GM10248 (cell line): ENCODE measurements around the gene DDX52.

ENCODE experiments used
- CTCF ChIA-PET: fragments of 300-600 bp; sonication (Branson Sonifier 250); formaldehyde crosslinking; extraction: SDS; loops from one replicate; lab custom pipeline; 2021; ENCODE audit warnings: antibody characterized with exemption; lab: Yijun Ruan, JAX
- POLR2A ChIA-PET: fragments of 350-650 bp; sonication (Branson Sonifier 250); formaldehyde crosslinking; extraction: SDS; loops from one replicate; lab custom pipeline; 2020; ENCODE audit warnings: antibody characterized with exemption; lab: Yijun Ruan, JAX
- DNase-seq: peaks from one replicate; pipeline ENCODE4 v3.0.0; 2012; ENCODE audit errors: extremely low spot score
- TF ChIP-seq, protein P1 (sequence below): IDR thresholded peaks from 2 replicates; pipeline ENCODE4 v1.5.1; 2012; ENCODE audit warnings: mild to moderate bottlenecking, low read depth; ENCODE audit errors: extremely low read depth, missing control alignments, control extremely low read depth

DDX52 gene

DNA sequence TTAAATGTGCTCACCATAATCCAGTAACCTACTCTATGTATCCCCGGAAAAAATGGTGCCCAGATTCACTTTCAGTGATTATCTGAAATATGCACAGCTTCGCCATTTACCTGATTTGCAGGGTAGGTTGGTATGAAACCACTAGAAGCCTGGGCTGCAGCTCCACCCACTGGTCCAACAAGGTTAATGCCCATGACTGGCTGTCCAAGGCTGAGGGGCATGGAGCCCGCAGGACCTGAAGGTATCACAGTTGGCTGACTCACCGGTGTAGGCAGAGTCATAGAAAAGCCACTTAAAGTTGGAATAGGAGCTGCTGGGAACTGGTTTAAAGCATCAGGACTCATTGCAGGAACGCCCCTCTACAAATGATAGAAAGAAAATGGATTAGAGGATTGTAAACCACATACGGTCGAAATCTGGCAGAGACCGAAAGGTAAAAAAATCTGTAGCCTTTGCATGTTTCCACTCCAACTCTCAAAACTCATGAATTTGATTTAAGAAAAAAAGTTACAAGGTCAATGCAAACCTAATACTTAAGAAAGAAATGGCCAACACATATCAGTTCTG lies 72.6 kb downstream of the DDX52 start:
- ChIA-PET POLR2A (no interaction called here), CTCF (interaction anchor here (0.7 to 2.7 kb wide), 6 partner anchors 10 to 133 kb away, joined by 3 to 9 read pairs (median 3); no protein-coding TSS in a partner anchor)
- TF ChIP-seq, protein P1, sequence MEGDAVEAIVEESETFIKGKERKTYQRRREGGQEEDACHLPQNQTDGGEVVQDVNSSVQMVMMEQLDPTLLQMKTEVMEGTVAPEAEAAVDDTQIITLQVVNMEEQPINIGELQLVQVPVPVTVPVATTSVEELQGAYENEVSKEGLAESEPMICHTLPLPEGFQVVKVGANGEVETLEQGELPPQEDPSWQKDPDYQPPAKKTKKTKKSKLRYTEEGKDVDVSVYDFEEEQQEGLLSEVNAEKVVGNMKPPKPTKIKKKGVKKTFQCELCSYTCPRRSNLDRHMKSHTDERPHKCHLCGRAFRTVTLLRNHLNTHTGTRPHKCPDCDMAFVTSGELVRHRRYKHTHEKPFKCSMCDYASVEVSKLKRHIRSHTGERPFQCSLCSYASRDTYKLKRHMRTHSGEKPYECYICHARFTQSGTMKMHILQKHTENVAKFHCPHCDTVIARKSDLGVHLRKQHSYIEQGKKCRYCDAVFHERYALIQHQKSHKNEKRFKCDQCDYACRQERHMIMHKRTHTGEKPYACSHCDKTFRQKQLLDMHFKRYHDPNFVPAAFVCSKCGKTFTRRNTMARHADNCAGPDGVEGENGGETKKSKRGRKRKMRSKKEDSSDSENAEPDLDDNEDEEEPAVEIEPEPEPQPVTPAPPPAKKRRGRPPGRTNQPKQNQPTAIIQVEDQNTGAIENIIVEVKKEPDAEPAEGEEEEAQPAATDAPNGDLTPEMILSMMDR: peak; percentile 38
- peak; percentile 26 for DNase-seq

DNA sequence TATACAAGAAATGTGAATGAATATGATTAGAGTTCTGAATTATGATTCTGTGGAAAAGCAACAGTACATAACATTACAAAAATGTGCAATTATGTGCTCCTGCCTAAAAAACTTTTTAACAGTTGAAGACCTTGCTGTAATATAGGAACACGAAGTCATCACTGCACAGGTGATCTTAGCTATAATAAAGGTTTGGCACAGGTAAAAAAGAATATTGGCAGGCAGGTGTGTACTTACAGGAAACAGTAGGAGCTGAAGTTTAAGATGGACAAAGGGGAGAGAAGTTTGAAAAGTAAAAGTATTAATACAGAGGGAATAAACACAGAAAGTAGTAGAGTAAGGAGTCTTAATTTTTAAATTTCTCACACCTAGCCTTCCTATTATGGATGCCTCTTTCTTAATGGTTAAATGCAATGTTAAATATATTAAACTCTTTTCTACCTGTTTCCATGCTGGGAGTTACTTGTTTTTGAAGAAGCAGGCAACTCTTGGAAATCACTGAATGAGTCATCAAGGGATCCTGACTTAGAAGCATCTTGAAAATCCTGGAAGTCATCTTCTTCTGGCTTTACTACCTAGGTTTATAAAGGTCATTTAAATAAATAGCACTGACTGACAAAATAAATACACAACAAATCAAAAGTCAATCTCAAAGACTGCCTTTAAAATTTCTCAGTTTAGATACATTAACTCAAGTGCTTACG lies 74.7 kb downstream of the DDX52 start:
- POLR2A ChIA-PET: interaction anchor here (0.6 kb wide), 1 partner anchor 53 kb away, joined by 3 read pairs; no protein-coding TSS in a partner anchor
- TF ChIP-seq, protein P1: no peak
- CTCF ChIA-PET: interaction anchor here (0.8 to 2.1 kb wide), 6 partner anchors 13 to 195 kb away, joined by 3 to 7 read pairs (median 3); no protein-coding TSS in a partner anchor
- no peak for DNase-seq

DNA sequence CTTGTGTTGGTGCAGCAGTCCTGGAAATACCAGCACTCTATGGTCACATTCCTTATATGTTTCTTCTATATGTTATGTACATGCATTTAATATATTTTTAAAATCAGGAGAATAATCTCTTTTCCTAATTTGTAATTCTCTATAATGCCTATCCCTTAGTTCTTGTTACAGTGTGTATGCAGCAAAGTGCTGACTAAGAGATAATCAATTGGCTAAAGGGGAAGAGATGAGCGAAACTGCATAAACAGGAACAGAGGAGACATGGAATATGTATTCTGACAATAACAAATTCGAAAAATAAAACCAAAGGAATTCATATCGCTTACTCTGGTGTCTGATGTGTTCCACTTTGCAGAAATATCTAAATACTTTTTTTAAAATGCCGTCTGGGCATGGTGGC lies 75.7 kb downstream of the DDX52 start:
- TF ChIP-seq, protein P1: no peak
- ChIA-PET CTCF (no interaction called here), POLR2A (no interaction called here)
- DNase-seq: no peak

DNA sequence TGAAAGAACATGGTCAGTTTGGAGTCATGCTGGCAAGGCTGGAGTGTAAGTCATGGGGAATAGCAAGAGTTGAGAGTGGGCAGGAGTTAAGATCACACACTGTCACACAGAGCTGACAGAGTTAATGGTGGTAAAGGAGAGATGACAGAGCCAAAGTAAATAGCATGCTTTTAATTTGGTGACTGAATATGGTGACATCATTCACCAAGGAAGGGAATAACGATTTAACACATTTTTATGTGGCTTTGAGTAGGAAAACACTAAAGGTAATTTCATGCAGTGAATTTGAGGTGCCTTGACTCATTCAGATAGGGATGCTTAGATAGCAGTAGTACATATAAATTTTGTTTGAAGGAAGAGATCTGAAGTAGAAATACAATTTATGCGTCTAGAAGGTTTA lies 76.1 kb downstream of the DDX52 start:
- CTCF ChIA-PET: no interaction called here
- TF ChIP-seq, protein P1: no peak
- POLR2A ChIA-PET: no interaction called here
- DNase-seq: no peak

DNA sequence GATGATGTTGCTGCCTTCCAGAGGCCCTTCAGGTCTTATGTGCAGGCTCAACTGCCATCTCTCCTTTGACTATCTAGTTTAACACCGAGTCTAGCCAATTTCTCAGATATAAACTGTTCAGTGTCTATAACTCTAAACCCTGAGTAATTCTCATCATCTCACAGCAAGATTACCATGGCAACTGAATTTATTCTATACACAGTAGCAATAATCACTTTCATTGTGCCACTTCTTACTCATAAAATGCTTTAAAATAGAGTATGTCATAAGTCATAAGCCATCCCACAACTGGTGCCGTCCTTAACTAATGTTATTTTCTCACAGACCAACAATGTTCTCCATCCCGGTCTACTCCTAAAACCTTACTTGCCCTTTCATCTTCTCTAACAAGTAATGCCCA lies 79.0 kb downstream of the DDX52 start:
- DNase-seq: no peak
- CTCF ChIA-PET: no interaction called here
- TF ChIP-seq, protein P1: no peak
- POLR2A ChIA-PET: no interaction called here

DNA sequence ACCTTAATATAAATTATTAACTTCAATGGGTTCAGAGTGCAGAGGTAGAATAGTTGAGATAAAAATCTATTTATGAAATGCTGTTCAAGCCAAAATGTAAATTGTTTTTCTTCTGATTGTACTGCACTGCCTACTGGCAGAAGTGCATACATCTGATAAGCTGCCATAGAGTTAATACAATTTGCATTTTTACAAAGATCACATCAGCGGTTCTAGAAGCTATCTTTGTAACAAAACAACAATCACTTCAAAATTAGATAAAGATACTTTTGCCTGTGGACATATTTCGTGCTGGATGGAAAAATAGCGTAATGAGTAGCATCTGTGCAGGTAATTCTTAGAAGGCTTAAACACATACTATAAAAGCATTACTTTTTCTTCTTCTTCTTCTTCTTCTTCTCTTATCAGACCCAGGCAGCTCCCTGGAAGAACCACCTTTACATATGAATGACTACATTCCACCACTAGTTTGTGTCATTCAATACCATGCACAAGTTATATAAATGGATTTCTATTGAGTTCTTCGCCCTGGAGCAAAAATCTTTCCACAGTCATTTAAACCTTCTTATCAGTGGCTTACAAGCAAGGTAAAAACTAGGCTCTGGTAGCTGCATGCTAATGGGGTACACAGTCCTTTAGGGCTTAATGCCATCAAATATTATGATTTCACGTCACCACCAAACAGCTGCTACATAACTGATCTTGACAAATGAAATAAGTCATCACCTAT lies 81.1 kb downstream of the DDX52 start:
- TF ChIP-seq, protein P1: no peak
- CTCF ChIA-PET: interaction anchor here (1.0 to 1.3 kb wide), 2 partner anchors 12 to 21 kb away, joined by 3 read pairs; no protein-coding TSS in a partner anchor
- DNase-seq: no peak
- POLR2A ChIA-PET: no interaction called here
